ENCODE measurements around the gene CSPG4.
A peak's percentile ranks its signal among the peaks of the same experiment; 100 is the strongest.
"Not testable (repeated sequence)": the region's sequence is repeated elsewhere in the genome, so short reads cannot be mapped to it uniquely, and the experiment has no call there.

The CSPG4 gene

DNA sequence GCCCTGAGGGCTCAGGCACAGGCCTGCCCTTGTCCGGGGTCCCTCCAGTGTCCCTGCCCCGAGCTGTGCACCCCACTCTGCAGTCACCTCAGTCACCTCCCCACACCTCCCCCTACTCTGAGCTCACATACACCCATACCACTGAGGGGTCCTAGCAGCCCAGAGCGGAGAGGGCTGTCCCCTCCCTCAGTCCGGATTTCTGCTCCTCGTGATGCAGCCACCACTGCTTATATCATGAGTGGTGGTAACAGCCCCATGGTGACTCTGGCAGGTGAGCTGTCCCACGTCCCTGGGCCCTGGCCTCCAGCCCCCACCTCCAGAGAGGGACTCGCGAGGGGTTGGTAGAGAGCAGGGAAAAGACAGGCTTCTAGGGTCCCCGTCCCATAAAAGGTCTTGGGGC, 8.0 kb downstream of the CSPG4 start:
- DNase-seq (ENCODE audit: low read depth): no peak

DNA sequence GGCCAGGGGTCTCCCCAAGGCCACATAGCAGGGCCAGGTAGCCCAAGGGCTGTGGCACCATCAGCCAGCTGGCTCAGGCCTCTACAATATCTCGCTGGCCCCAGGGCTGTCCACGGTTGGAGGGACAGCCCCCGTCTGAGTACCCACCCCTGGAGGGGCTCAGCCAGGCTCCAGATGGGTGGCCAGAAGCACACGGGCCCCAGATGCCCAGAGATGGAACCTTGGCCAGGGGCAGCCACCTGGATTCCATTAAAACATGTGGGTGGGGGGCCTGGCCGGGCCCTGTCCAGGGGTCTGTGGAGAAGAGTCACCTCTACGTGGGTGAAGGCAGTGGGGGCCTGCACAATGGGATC, 8.4 kb downstream of the CSPG4 start:
- DNase-seq (ENCODE audit: low read depth): no peak

DNA sequence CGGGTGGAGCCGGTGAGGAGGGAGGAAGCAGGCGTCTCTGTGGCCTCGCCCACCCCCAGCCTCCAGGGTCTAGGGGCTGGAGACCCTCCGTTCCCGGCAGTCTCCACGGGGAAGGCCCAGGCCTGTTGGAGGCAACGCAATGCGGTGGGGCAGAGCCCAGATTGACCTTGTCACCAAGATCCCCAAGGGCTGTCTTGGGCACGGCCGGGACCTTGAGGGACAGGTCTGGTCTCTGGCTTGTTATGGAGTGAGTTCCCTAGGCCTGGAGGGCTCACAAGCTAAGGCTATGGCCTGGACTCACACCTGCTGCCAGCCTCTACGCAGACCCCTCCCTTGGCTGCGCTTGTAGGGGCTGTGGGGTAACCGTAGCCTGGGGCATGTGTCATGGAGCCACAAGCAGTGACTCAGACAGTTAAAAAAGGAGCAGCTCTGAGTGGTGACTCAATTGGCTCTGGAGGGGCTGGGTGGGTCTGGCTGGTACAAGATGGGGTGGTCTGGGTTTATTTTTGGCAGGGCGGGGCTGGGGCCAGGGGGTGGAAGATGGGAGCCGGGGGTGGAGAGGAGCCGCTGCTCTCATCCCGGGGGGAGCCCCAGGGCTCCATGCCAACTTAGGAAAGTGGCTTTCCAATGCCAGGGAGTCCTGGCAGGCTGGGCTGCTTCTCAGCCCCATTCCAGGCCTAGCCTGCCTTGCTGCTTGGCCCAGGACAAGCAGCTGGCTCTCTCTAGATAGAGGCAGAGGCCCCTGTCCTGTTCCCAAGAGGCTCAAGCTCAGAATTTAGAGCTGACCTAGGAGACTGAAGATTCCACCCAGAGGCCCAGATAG, 9.0 kb downstream of the CSPG4 start:
- not testable (repeated sequence) for DNase-seq (ENCODE audit: low read depth)

GRCh38 chr15:75702436-75702835, 10.2 kb downstream of the CSPG4 start:
- no peak for DNase-seq (ENCODE audit: low read depth)

GRCh38 chr15:75701071-75702003, 11.3 kb downstream of the CSPG4 start:
- not testable (repeated sequence) for DNase-seq (ENCODE audit: low read depth)

GRCh38 chr15:75699961-75700874, 12.4 kb downstream of the CSPG4 start:
- DNase-seq (ENCODE audit: low read depth): peak; percentile 34

DNA sequence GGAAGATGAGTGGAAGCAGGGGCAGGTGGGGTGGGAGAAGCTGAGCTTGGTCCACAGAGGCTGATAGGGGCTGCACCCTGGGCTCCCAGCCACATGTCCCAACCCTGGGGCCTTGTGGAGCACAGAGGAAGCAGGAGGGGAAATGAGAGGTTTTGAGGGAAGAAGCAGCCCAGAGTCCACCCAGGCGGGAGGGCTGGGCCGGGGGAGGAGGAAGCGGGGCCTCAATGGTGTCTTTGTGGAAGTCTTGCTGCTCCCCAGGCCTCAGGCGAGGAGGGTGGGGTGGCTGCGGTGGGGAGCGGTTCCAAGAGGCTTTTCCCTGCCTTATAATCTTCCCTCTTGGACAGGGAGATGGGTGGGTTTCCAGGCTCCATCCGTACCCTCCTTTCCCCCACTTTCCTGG, 13.1 kb downstream of the CSPG4 start:
- DNase-seq (ENCODE audit: low read depth): not testable (repeated sequence)

GRCh38 chr15:75697974-75698747, 14.5 kb downstream of the CSPG4 start:
- DNase-seq (ENCODE audit: low read depth): not testable (repeated sequence)

DNA sequence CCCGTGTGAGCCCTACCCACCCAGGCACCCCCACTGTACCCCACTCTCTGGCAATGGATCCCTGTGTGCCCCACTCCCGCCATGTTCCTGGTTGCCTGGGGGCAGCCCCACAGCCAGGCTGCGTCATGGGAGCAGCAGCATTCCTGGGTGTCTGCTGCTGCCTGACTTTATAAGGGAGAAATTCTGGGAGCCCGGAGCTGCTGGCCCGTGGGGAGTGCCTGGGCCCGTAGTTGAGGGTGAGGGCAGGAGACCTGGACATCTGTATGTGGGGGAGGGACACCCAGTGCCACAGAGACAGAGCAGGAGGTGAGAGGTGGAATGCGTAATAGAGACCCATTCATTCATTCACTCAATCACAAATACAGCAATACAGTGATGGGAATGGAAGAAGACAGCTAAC, 15.1 kb downstream of the CSPG4 start:
- DNase-seq (ENCODE audit: low read depth): no peak

DNA sequence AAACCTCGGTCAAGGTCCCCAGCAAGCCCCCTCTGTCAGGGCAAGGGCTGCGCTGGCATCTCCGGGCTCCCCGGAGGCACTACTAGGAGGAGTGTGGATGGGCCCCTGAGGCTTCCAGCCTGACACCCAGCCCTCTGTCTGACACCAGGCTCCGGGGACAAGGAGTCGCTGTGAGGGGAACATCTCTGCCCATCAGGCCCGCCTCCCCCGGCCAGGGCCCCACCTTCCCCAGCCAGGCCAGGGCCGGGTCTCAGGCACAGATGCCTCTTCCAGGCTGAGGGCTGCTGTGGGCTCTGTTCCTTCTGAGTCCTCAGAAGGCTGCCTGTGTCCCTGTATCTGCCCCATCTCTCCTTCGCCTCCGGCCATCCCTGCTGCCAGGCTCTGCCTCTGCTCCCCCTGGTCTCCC, 15.8 kb downstream of the CSPG4 start:
- DNase-seq (ENCODE audit: low read depth): no peak

DNA sequence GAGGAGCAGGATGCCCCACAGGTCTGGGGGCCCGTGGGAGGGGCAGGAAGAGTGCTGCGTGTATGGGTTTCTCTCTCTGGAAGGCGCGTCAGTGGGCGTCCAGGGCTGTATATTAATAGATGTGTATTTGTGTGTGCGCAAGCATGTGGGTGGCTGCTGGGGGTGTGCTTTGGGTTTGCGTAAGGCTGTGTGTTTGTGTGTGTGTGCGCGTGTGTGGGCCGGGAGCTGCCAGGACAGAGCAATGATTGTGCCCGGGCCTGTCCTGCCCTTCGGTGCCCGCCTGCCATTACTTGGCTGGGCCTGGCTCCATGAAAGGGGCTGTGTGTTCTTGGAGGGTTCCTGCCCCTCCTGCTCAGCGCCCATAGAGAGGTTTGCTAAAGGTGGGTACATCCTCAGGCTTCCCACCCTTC, 16.3 kb downstream of the CSPG4 start:
- DNase-seq (ENCODE audit: low read depth): no peak

- DNase-seq (ENCODE audit: low read depth): no peak
These were observed 16.9 kb downstream of the CSPG4 start for GRCh38 chr15:75695634-75696310.

- DNase-seq (ENCODE audit: low read depth): no peak
These were observed 17.4 kb downstream of the CSPG4 start for GRCh38 chr15:75695220-75695619.

- DNase-seq (ENCODE audit: low read depth): peak; percentile 97
These were observed 18.1 kb downstream of the CSPG4 start for GRCh38 chr15:75694241-75695182.

- no peak for DNase-seq (ENCODE audit: low read depth)
These were observed 19.0 kb downstream of the CSPG4 start for GRCh38 chr15:75693501-75694240.

DNA sequence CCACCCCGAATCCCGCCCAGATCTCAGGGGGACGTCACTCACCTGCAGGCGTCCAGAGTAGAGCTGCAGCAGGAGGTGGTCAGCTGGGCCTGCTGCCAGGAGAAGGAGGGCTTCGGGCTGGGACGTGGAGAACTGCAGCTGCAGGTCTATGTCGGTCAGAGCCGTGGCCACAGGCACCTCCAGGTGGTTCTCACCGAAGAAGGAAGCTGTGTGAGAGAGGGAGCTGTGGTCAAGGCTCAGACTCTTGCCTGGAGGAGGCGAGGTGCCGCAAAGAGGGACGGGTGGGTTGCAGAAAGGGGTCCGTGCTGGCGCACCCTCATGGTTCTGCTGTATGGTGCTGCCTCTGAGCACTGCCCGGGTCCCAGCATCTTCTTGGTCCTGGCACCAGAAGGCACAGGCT, 19.6 kb downstream of the CSPG4 start:
- not testable (repeated sequence) for DNase-seq (ENCODE audit: low read depth)

DNA sequence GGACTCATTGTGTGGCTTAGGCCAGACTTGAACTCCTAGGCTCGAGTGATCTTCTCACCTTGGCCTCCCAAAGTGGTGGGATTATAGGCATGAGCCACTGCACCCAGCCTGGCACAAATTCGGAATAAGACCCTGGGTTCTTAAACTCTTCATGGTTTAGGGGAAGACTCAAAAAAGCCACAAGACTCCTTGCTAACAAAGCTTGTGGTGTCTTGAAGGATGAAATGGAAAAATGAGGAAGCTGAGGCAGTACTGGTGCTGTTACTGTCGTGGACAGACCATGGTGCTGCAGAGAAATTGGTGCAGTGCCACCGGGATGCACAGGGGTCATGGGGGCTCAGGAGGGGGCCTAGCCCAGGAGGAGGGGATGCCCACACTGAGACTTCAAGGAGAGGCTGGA, 20.3 kb downstream of the CSPG4 start:
- DNase-seq (ENCODE audit: low read depth): not testable (repeated sequence)

DNA sequence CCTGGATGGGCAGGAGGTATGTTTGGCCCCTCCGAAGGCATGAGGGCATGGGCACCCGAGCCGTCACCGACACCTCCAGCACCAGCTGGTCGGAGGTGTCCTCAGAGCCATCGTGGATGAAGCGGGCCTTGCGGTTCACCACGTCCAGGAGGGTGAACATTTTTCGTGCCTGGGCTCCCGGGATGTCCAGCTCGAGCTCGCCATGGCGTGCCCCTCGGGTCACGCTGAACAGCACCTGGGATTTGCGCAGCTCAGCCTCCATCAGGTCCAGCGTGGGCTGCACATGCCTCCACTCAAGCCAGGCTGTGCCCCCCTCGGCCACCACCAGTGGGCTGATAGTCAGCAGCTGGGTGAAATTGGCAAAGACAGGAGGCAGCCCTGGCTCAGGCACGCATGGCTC, 23.2 kb downstream of the CSPG4 start:
- not testable (repeated sequence) for DNase-seq (ENCODE audit: low read depth)

DNA sequence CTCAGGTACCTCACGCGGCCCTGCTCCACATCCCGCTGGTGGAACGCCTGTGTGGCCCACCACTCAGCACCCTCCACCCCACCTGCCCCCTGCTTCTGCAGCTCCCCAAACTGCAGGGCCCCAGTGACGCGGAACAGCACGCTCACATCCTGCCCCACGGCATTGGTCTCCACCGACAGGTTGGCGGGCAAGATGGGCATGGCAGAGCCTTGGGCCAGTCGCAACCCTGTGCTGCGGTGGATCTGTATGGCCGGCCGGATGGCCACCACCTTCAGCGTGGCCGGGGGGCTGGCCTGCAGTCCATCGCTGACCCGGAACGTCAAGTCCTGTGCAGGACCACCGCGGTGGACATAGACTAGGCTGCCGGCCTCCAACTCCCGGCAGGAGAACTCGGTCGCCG, 23.8 kb downstream of the CSPG4 start:
- DNase-seq (ENCODE audit: low read depth): no peak
